ENCODE data around the gene BORCS6.
A peak's percentile ranks its signal among the peaks of the same experiment; 100 is the strongest.

Gene BORCS6

GRCh38 chr17:8151641-8152111 lies 38.3 kb downstream of the BORCS6 start:
- peak overlapping the region; percentile 94 for H3K4me3 ChIP-seq (ENCODE audit: low read depth, low read length)
- peak; percentile 54 for DNase-seq (ENCODE audit: low read depth)
- TF ChIP-seq CTCF (IDR thresholded peaks at IDR 0.05; ENCODE audit: low read depth, low read length, missing control alignments) = no peak
- in situ Hi-C loops (cut with HindIII; ENCODE audit: low sequenced_read_pairs) = loop anchor here (5.0 kb wide), 1 partner anchor 39 kb away; no protein-coding TSS in a partner anchor

GRCh38 chr17:8151120-8151640 lies 38.8 kb downstream of the BORCS6 start:
- no peak for TF ChIP-seq CTCF (IDR thresholded peaks at IDR 0.05; ENCODE audit: low read depth, low read length, missing control alignments)
- in situ Hi-C loops (cut with HindIII; ENCODE audit: low sequenced_read_pairs) = loop anchor here (5.0 kb wide), 1 partner anchor 39 kb away; no protein-coding TSS in a partner anchor
- DNase-seq (ENCODE audit: low read depth) = peak; percentile 79
- peak overlapping the region; percentile 94 for H3K4me3 ChIP-seq (ENCODE audit: low read depth, low read length)

GRCh38 chr17:8150194-8151119 lies 39.5 kb downstream of the BORCS6 start:
- peak overlapping the region; percentile 94 for H3K4me3 ChIP-seq (ENCODE audit: low read depth, low read length)
- in situ Hi-C loops (cut with HindIII; ENCODE audit: low sequenced_read_pairs) = loop anchor here (5.0 kb wide), 1 partner anchor 38 kb away; no protein-coding TSS in a partner anchor
- TF ChIP-seq CTCF (IDR thresholded peaks at IDR 0.05; ENCODE audit: low read depth, low read length, missing control alignments) = no peak
- no peak for DNase-seq (ENCODE audit: low read depth)

- DNase-seq (ENCODE audit: low read depth) = no peak
- in situ Hi-C loops (cut with HindIII; ENCODE audit: low sequenced_read_pairs) = loop anchor here (5.0 kb wide), 1 partner anchor 37 kb away; no protein-coding TSS in a partner anchor
- H3K4me3 ChIP-seq (ENCODE audit: low read depth, low read length) = no peak overlapping the region
- TF ChIP-seq CTCF (IDR thresholded peaks at IDR 0.05; ENCODE audit: low read depth, low read length, missing control alignments) = no peak
These were observed 40.4 kb downstream of the BORCS6 start for GRCh38 chr17:8149419-8150193.

GRCh38 chr17:8148560-8148959 lies 41.4 kb downstream of the BORCS6 start:
- no peak overlapping the region for H3K4me3 ChIP-seq (ENCODE audit: low read depth, low read length)
- no peak for DNase-seq (ENCODE audit: low read depth)
- TF ChIP-seq CTCF (IDR thresholded peaks at IDR 0.05; ENCODE audit: low read depth, low read length, missing control alignments) = no peak
- in situ Hi-C loops (cut with HindIII; ENCODE audit: low sequenced_read_pairs) = no loop called here

- TF ChIP-seq CTCF (IDR thresholded peaks at IDR 0.05; ENCODE audit: low read depth, low read length, missing control alignments) = no peak
- H3K4me3 ChIP-seq (ENCODE audit: low read depth, low read length) = no peak overlapping the region
- DNase-seq (ENCODE audit: low read depth) = no peak
- in situ Hi-C loops (cut with HindIII; ENCODE audit: low sequenced_read_pairs) = no loop called here
These were observed 42.1 kb downstream of the BORCS6 start for GRCh38 chr17:8147805-8148404.

Measured in astrocyte of the cerebellum (primary cell).